ENCODE results near the gene C1S.

DNA sequence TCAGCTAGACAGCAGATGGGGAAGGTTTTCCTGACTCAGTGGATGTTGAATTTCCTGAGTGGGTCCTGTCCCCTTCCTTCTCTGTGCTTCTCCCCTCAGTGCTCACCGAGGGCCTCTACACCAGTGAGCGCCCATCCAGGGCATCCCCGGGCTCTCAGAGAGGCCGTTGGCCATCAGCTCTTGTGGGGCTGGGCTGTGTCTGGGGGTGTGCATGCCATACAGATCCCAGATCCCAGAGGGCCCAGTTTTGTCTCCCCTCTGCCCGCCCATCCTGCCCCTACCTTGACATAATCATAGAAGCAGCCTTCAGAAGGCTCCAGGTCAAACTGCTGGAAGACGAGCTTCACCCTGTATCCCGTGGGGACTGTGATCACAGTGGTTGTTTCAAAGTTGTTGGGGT lies 30.7 kb downstream of the C1S start:
- TF ChIP-seq, protein P1, sequence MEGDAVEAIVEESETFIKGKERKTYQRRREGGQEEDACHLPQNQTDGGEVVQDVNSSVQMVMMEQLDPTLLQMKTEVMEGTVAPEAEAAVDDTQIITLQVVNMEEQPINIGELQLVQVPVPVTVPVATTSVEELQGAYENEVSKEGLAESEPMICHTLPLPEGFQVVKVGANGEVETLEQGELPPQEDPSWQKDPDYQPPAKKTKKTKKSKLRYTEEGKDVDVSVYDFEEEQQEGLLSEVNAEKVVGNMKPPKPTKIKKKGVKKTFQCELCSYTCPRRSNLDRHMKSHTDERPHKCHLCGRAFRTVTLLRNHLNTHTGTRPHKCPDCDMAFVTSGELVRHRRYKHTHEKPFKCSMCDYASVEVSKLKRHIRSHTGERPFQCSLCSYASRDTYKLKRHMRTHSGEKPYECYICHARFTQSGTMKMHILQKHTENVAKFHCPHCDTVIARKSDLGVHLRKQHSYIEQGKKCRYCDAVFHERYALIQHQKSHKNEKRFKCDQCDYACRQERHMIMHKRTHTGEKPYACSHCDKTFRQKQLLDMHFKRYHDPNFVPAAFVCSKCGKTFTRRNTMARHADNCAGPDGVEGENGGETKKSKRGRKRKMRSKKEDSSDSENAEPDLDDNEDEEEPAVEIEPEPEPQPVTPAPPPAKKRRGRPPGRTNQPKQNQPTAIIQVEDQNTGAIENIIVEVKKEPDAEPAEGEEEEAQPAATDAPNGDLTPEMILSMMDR (IDR thresholded peaks at IDR 0.05): no peak
- no peak for TF ChIP-seq POLR2A (IDR thresholded peaks at IDR 0.05)

Data from adrenal gland (tissue), 5 donors.